Activated CD4-positive, alpha-beta T cell treated with anti-CD3 and anti-CD28 coated beads, Interleukin-2, amount 50 U/mL, for 1 hour (primary cell): ENCODE measurements around the gene DUSP6.
"Not testable (repeated sequence)": the region's sequence is repeated elsewhere in the genome, so short reads cannot be mapped to it uniquely, and the experiment has no call there.

Experiments used
- DNase-seq: peaks from one replicate; pipeline ENCODE4 v3.0.0-alpha.2; 2020

Gene DUSP6

GRCh38 chr12:89350630-89351488 is 1.4 kb downstream of the DUSP6 start:
- no peak for DNase-seq

- DNase-seq = no peak
Measured at GRCh38 chr12:89350260-89350629, 2.1 kb downstream of the DUSP6 start.

- no peak for DNase-seq
Measured at GRCh38 chr12:89349814-89350213, 2.5 kb downstream of the DUSP6 start.

GRCh38 chr12:89348894-89349699 is 3.2 kb downstream of the DUSP6 start:
- DNase-seq = no peak

- DNase-seq = no peak
Measured at GRCh38 chr12:89347325-89347829, 4.9 kb downstream of the DUSP6 start.

- DNase-seq = no peak
Measured at GRCh38 chr12:89346741-89347324, 5.5 kb downstream of the DUSP6 start.

- peak; percentile 10 for DNase-seq
Measured at GRCh38 chr12:89345830-89346740, 6.2 kb downstream of the DUSP6 start.

GRCh38 chr12:89345376-89345775 is 6.9 kb downstream of the DUSP6 start:
- no peak for DNase-seq

GRCh38 chr12:89344862-89345202 is 7.5 kb downstream of the DUSP6 start:
- DNase-seq = no peak

- DNase-seq = no peak
Measured at GRCh38 chr12:89344043-89344861, 8.0 kb downstream of the DUSP6 start.

- DNase-seq = no peak
Measured at GRCh38 chr12:89343127-89343526, 9.2 kb downstream of the DUSP6 start.

GRCh38 chr12:89340861-89341260 is 11.4 kb downstream of the DUSP6 start:
- DNase-seq = no peak

GRCh38 chr12:89339526-89339925 is 12.8 kb downstream of the DUSP6 start:
- no peak for DNase-seq

GRCh38 chr12:89337136-89337535 is 15.2 kb downstream of the DUSP6 start:
- DNase-seq = not testable (repeated sequence)

- no peak for DNase-seq
Measured at GRCh38 chr12:89335452-89336244, 16.7 kb downstream of the DUSP6 start.

- DNase-seq = no peak
Measured at GRCh38 chr12:89334548-89335169, 17.6 kb downstream of the DUSP6 start.

- no peak for DNase-seq
Measured at GRCh38 chr12:89333564-89334252, 18.6 kb downstream of the DUSP6 start.

GRCh38 chr12:89328151-89329030 is 23.9 kb downstream of the DUSP6 start:
- DNase-seq = no peak
